ENCODE measurements around the gene C1orf167.

DNA sequence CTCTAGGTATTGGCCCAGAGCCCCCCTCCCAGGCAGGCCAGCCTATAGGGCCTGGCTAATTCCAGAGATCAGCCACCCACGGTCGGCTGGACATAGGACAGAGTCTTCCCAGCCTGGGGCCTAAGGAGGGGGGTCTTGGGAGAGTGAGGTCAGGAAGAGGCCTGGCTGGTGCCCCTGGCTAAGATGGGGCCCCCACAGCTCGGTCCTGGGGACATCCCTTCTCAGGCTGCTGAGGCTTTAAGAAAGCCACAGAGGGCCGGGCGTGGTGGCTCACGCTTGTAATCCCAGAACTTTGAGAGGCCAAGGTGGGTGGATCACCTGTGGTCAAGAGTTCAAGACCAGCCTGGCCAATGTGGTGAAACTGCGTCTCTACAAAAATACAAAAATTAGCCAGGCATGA, 2.5 kb downstream of the C1orf167 start:
- TF ChIP-seq SUZ12 (IDR thresholded peaks at IDR 0.05; ENCODE audit: extremely low read depth, insufficient read depth, insufficient read length) (no peak), YY1 (IDR thresholded peaks at IDR 0.05; ENCODE audit: insufficient read depth, insufficient read length) (no peak)

All from NT2/D1 (cell line).